ENCODE results near the gene PHLDA1.

DNA sequence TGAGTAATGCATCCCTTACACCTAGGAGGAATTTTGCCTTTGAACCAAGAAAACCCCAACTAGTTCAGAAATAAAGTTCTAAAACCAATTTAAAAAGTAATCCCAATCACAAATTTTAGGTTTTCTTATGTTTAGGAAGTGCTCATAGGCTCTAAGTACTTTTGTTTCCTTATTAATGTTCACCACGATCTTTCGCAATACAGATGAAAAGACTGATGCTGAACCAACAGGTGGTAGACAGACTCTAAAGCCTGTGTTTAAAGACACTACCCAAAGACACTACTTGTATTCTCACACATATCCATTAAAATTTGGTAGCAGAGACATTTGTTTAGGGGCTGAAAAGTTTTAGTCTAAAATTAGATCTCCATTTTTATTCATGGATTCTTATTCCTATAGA lies 10.6 kb upstream of the PHLDA1 start:
- TF ChIP-seq EZH2 (IDR thresholded peaks at IDR 0.05; ENCODE audit: low read length, unreplicated experiment) = no peak
- TF ChIP-seq, protein P1, sequence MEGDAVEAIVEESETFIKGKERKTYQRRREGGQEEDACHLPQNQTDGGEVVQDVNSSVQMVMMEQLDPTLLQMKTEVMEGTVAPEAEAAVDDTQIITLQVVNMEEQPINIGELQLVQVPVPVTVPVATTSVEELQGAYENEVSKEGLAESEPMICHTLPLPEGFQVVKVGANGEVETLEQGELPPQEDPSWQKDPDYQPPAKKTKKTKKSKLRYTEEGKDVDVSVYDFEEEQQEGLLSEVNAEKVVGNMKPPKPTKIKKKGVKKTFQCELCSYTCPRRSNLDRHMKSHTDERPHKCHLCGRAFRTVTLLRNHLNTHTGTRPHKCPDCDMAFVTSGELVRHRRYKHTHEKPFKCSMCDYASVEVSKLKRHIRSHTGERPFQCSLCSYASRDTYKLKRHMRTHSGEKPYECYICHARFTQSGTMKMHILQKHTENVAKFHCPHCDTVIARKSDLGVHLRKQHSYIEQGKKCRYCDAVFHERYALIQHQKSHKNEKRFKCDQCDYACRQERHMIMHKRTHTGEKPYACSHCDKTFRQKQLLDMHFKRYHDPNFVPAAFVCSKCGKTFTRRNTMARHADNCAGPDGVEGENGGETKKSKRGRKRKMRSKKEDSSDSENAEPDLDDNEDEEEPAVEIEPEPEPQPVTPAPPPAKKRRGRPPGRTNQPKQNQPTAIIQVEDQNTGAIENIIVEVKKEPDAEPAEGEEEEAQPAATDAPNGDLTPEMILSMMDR (conservative IDR thresholded peaks at IDR 0.05; ENCODE audit: low read depth, low read length) = no peak
- no peak for TF ChIP-seq EZH2phosphoT487 (IDR thresholded peaks at IDR 0.05; ENCODE audit: borderline replicate concordance, low read length)

All from PC-3 (cell line).